Neural crest cell (in vitro differentiated cells): ENCODE results near the gene UNC79. TPM values are rescaled to one million over a fixed set of nuclear protein-coding genes. Genes with fewer than 3 reads are reported as not detected.

Experiments used
- DNase-seq: peaks from one replicate; pipeline ENCODE4 v3.0.0; 2021; ENCODE audit warnings: low read depth, mixed read lengths, low spot score
- H3K27ac Mint-ChIP-seq: one replicate; pipeline ENCODE4 v1.8.0; 2021; ENCODE audit warnings: mild to moderate bottlenecking, mixed read lengths; ENCODE audit not compliant: unreplicated experiment
- H3K27me3 Mint-ChIP-seq: 2 replicates; pipeline ENCODE4 v1.8.0; 2021; ENCODE audit warnings: low read depth, mild to moderate bottlenecking, mixed read lengths
- H3K36me3 Mint-ChIP-seq: 2 replicates; pipeline ENCODE4 v1.8.0; 2021; ENCODE audit warnings: low read depth, mild to moderate bottlenecking, mixed read lengths
- H3K4me1 Mint-ChIP-seq: 2 replicates; pipeline ENCODE4 v1.8.0; 2021; ENCODE audit warnings: mixed read lengths
- H3K4me3 Mint-ChIP-seq: one replicate; pipeline ENCODE4 v1.8.0; 2021; ENCODE audit warnings: mild to moderate bottlenecking, mixed read lengths
- H3K9me3 Mint-ChIP-seq: 2 replicates; pipeline ENCODE4 v1.8.0; 2021; ENCODE audit warnings: mixed read lengths
- total RNA-seq: library from RNA; stranded (reverse); gene quantifications from 2 replicates; pipeline ENCODE4 v1.2.1, GENCODE V29; 2021
- TF ChIP-seq, protein P1 (sequence below): fragments of 200-600 bp; sonication (generic); conservative IDR thresholded peaks from 2 replicates; pipeline ENCODE4 v1.5.0; 2021; ENCODE audit warnings: antibody characterized with exemption, mild to moderate bottlenecking

Gene UNC79
- total RNA-seq, 1 donor from 2014 or later, result 2.2 TPM

DNA sequence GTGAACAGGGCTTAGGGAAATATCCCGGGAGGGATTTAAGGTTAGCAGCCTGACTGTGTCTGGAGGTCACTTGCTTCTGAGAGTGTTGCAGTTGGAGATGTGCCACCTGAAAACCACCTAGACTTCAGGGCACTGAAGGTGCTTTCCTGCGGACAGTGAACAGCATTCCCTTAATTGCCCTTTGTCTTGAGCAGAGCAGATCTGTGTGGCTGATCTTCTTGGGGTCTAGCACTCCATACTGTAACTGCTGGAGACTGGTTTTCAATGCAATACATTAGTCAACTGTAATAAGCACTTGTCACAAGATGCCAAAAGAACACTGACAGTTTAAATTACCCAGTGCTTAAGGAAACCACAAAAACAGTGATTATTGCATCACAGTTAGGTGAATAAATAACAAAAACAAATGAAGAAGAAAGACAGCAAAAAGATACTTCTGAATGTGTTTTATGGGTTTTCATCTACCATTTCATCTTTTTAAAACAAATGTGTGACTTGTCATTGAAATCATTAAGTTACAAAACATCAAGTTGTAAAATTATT is 245.7 kb downstream of the UNC79 start:
- no peaks in the 10 kb centered on the region for H3K4me1 Mint-ChIP-seq
- no peaks in the 10 kb centered on the region for H3K27me3 Mint-ChIP-seq
- H3K4me3 Mint-ChIP-seq, result no peak overlapping the region
- no peak for DNase-seq
- no peaks in the 10 kb centered on the region for H3K9me3 Mint-ChIP-seq
- TF ChIP-seq, protein P1, sequence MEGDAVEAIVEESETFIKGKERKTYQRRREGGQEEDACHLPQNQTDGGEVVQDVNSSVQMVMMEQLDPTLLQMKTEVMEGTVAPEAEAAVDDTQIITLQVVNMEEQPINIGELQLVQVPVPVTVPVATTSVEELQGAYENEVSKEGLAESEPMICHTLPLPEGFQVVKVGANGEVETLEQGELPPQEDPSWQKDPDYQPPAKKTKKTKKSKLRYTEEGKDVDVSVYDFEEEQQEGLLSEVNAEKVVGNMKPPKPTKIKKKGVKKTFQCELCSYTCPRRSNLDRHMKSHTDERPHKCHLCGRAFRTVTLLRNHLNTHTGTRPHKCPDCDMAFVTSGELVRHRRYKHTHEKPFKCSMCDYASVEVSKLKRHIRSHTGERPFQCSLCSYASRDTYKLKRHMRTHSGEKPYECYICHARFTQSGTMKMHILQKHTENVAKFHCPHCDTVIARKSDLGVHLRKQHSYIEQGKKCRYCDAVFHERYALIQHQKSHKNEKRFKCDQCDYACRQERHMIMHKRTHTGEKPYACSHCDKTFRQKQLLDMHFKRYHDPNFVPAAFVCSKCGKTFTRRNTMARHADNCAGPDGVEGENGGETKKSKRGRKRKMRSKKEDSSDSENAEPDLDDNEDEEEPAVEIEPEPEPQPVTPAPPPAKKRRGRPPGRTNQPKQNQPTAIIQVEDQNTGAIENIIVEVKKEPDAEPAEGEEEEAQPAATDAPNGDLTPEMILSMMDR, result no peak
- no peak overlapping the region for H3K27ac Mint-ChIP-seq
- no peaks in the 10 kb centered on the region for H3K36me3 Mint-ChIP-seq

DNA sequence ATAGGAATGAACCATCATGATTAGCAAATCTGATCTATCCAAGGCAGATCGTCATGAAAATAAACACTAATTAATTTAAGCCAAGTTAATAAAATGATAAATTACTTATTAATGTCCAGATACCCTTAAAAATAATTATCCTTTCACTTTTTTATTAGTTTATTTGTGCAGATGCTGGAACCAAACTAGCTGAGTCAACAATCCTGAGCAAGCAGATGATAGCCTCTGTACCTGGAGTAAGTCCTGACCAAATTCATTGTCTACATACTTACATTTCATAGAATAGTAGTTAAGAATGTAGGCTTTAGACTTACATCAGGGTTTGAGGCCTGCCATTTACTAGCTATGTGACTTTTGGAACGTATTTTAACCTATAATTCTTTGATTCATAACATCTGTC is 251.7 kb downstream of the UNC79 start:
- Mint-ChIP-seq H3K27me3 (peaks cover 9% of the 10 kb centered on the region), H3K4me1 (peaks cover 18% of the 10 kb centered on the region), H3K36me3 (no peaks in the 10 kb centered on the region), H3K27ac (no peak overlapping the region), H3K4me3 (no peak overlapping the region), H3K9me3 (peaks cover 5% of the 10 kb centered on the region)
- TF ChIP-seq, protein P1, result no peak
- DNase-seq, result no peak

DNA sequence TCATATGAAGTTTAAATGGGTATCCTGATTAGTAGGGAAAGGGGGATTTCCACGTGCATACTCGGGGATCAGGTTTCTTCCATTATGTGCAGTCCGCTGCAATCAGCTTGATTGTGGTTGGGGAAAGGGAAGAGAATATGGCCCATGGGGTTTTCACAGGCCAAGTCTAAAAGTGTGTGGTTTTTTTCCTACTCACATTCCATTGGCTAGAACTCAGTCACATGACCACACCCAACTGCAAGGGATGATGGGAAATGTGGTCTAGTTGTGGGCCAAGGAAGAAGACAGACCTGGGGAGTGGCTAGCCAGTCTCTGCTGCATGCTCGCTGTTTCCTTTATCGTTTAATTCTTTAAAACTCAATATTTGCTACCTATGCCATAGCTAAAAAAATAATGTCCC is 252.5 kb downstream of the UNC79 start:
- Mint-ChIP-seq H3K36me3 (no peaks in the 10 kb centered on the region), H3K27me3 (peaks cover 16% of the 10 kb centered on the region)
- TF ChIP-seq, protein P1, result no peak

GRCh38 chr14:93685121-93685895 is 254.6 kb downstream of the UNC79 start:
- DNase-seq, result no peak
- Mint-ChIP-seq H3K27ac (no peak overlapping the region), H3K36me3 (no peaks in the 10 kb centered on the region), H3K9me3 (peaks cover 5% of the 10 kb centered on the region), H3K27me3 (peaks cover 26% of the 10 kb centered on the region), H3K4me3 (no peak overlapping the region), H3K4me1 (peaks cover 31% of the 10 kb centered on the region)
- TF ChIP-seq, protein P1, result no peak

More for the DNA sequence above, 252.5 kb downstream of the UNC79 start:
- H3K4me1 Mint-ChIP-seq, result peaks cover 25% of the 10 kb centered on the region
- peaks cover 5% of the 10 kb centered on the region for H3K9me3 Mint-ChIP-seq
- no peak overlapping the region for H3K27ac Mint-ChIP-seq
- H3K4me3 Mint-ChIP-seq, result no peak overlapping the region
- peak; percentile 14 for DNase-seq

GRCh38 chr14:93686268-93686667 is 255.5 kb downstream of the UNC79 start:
- peaks cover 30% of the 10 kb centered on the region for H3K27me3 Mint-ChIP-seq
- TF ChIP-seq, protein P1, result no peak
- peaks cover 5% of the 10 kb centered on the region for H3K9me3 Mint-ChIP-seq
- H3K4me1 Mint-ChIP-seq, result peaks cover 31% of the 10 kb centered on the region
- no peak overlapping the region for H3K4me3 Mint-ChIP-seq
- no peaks in the 10 kb centered on the region for H3K36me3 Mint-ChIP-seq
- H3K27ac Mint-ChIP-seq, result no peak overlapping the region
- DNase-seq, result no peak
